Small intestine (tissue), 16 donors: ENCODE measurements around the gene ACAD8. TPM values are rescaled to one million over a fixed set of nuclear protein-coding genes. Genes with fewer than 3 reads are reported as not detected.
A peak's percentile ranks its signal among the peaks of the same experiment; 100 is the strongest.

ENCODE experiments used
- DNase-seq, 2 donors: peaks; one replicate each; pipeline versions ENCODE4 v3.0.0 to v3.0.0-alpha.2; 2013
- FAIRE-seq: peaks from 2 replicates; lab custom pipeline; 2012; peaks lifted over from hg19 to GRCh38; lab: Jason Lieb, UNC
- H3K27ac ChIP-seq, 3 donors: one replicate each; pipeline ENCODE4 v1.5.1; 2013; ENCODE audit warnings: low read length in 2 of 3, mild to moderate bottlenecking in 2 of 3, control low read depth in 1 of 3, inconsistent platforms in 1 of 3, low read depth in 1 of 3, moderate library complexity in 1 of 3
- H3K27me3 ChIP-seq, 3 donors: one replicate each; pipeline ENCODE4 v1.6.1; 2013; ENCODE audit warnings: low read length in 3 of 3, inconsistent platforms in 1 of 3; ENCODE audit not compliant: control insufficient read depth in 3 of 3, insufficient read depth in 3 of 3
- H3K36me3 ChIP-seq, 3 donors: one replicate each; pipeline ENCODE4 v1.6.1; 2013; ENCODE audit warnings: low read length in 3 of 3, inconsistent platforms in 1 of 3, low read depth in 1 of 3, mild to moderate bottlenecking in 1 of 3, moderate library complexity in 1 of 3; ENCODE audit not compliant: control insufficient read depth in 3 of 3, insufficient read depth in 2 of 3
- H3K4me1 ChIP-seq, 3 donors: one replicate each; pipeline ENCODE4 v1.6.1; 2013; ENCODE audit warnings: low read length in 2 of 3, inconsistent platforms in 1 of 3, low read depth in 1 of 3, mild to moderate bottlenecking in 1 of 3, moderate library complexity in 1 of 3; ENCODE audit not compliant: control insufficient read depth in 3 of 3, insufficient read depth in 2 of 3
- H3K4me3 ChIP-seq, 3 donors: one replicate each; pipeline ENCODE4 v1.5.1; 2013; ENCODE audit warnings: low read length in 3 of 3, control low read depth in 1 of 3, inconsistent platforms in 1 of 3, low read depth in 1 of 3, mild to moderate bottlenecking in 1 of 3, moderate library complexity in 1 of 3
- H3K9me3 ChIP-seq, 2 donors: one replicate each; pipeline ENCODE4 v1.6.1; 2013; ENCODE audit warnings: low read depth in 1 of 2, low read length in 1 of 2; ENCODE audit not compliant: control insufficient read depth in 2 of 2, insufficient read depth in 1 of 2
- WGBS, 3 donors: extraction: QIAGEN DNeasy Blood & Tissue Kit; methylation state at CpG; one replicate each; pipeline ENCODE4 v1.1.7; 2013; 5-methylcytosine and 5-hydroxymethylcytosine counted together
- long read RNA-seq, 10 donors: transcript quantifications; one replicate each; lab custom pipeline, GENCODE V29; 2026
- polyA plus RNA-seq, 4 donors: library from polyadenylated mRNA; stranded (reverse) in 3 of 4; unstranded in 1 of 4; fragments of 200-250 nt in 3 of 4; fragments of 120-200 nt in 1 of 4; gene quantifications; one replicate each; pipeline versions ENCODE4 v1.2.1 to v1.2.3, GENCODE V29; 2013
- donor health status: healthy with polysubstance abuse.
- donor health status: control.
- donor health status: control.
- donor health status: Bipolar disorder and iron deficiency.
- donor health status: healthy.

ACAD8 gene
- 10 to 100 TPM; 18.0 to 29.3 (median 23.9) TPM for polyA plus RNA-seq
- long read RNA-seq, donor 1, transcript ACAD8-201 (11 exons, 2,249 nt): major isoform, 5 of 14 reads
- long read RNA-seq, donor 1, partial matches to known transcripts: 9 of 14 reads
- long read RNA-seq, donor 1, other reads (novel, unspliced or antisense): 0 of 14 reads
- long read RNA-seq, donor 2: 0 reads
- long read RNA-seq, donor 3, partial matches to known transcripts: 0 of 3 reads
- long read RNA-seq, donor 3, other reads (novel, unspliced or antisense): 0 of 3 reads
- long read RNA-seq, donor 4: 0 reads
- long read RNA-seq, donor 5: 0 reads
- long read RNA-seq, donor 6, partial matches to known transcripts: 27 of 52 reads
- long read RNA-seq, donor 6, other reads (novel, unspliced or antisense): 23 of 52 reads
- long read RNA-seq, donor 7: 0 reads
- long read RNA-seq, donor 8, partial matches to known transcripts: 0 of 1 reads
- long read RNA-seq, donor 8, other reads (novel, unspliced or antisense): 0 of 1 reads
- long read RNA-seq, donor 9, partial matches to known transcripts: 0 of 1 reads
- long read RNA-seq, donor 9, other reads (novel, unspliced or antisense): 0 of 1 reads
- long read RNA-seq, donor 10, partial matches to known transcripts: 0 of 3 reads
- long read RNA-seq, donor 10, other reads (novel, unspliced or antisense): 0 of 3 reads

DNA sequence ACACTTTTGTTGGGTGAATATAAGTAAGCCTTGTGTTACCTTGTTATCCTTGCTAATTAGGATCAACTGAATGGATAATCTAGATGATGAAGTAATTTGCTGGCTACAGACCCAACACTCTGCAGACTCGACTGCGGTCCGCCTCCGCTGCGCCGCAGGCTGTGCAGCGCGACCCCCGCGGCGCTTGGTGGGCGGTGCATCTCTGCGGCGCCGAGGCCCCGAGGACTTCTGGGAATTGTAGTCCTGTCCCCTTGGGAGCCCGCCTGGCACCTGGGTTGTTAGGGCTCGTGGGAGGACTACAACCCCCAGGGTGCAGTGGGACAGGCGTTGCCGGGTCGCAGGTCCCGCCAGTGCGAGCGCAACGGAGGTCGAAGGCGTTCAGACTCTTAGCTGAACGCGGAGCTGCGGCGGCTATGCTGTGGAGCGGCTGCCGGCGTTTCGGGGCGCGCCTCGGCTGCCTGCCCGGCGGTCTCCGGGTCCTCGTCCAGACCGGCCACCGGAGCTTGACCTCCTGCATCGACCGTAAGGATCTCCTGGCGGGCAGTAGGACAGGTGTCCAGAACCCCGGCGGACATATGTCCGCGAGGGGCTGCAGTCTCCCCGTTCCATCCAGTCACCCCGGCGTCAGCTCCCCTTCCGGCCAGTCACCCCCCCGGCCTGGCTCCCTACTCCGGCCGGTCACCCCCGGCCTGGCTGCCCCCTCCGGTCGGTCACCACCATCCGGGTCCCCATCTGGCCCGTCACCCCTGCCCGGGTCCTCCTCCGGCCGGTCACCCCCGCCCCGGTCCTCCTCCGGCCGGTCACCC, at the start of gene ACAD8, which contains the start of gene THYN1:
Gene ACAD8, plus strand, starts transcription at position 381 of the 806 bp plus-strand sequence. Its CDS starts 33 bp downstream, at position 414.
Gene THYN1, minus strand, starts transcription at position 165 of the 806 bp plus-strand sequence. CDS start 470 bp downstream, outside the sequence.
- H3K9me3 ChIP-seq: no peaks in the 10 kb centered on the region
- peaks cover 2 to 17% (median 11%) of the 10 kb centered on the region in 3 donors for H3K36me3 ChIP-seq
- DNase-seq: peak; percentile 96 to 98
- WGBS, 3 donors: 0 to 1% (median 0%) methylated on average over 60 to 70 of the region's 70 CpGs
- H3K4me1 ChIP-seq: peaks cover 0 to 5% (median 5%) of the 10 kb centered on the region in 3 donors
- peak within 1 kb of the TSS; percentile 79 to 98 (median 98) for H3K4me3 ChIP-seq
- H3K27me3 ChIP-seq: no peaks in the 10 kb centered on the region
- H3K27ac ChIP-seq: peak within 1 kb of the TSS; percentile 17 to 81 (median 52)
- FAIRE-seq: no peak

DNA sequence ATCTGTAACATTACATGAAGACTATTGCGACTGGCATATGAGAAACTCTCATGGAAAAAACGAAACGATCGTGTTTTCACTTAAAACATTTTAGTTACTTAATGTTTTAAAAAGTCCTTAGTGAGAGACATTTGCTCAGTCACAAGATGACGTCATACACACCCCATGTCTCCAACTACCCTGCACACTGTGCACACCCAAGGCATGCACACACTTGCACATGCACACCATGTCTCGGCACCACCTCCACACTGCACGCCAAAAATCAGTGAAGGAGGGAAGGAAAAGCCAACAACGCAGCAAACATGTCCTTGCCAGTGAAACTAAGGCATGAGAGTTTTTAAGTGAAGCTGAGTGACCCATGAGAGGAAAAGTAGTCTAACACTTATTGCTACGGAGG, 47.6 kb upstream of the ACAD8 start:
- FAIRE-seq: no peak
- WGBS, 3 donors: 96% methylated on average over 9 of the region's 9 CpGs

DNA sequence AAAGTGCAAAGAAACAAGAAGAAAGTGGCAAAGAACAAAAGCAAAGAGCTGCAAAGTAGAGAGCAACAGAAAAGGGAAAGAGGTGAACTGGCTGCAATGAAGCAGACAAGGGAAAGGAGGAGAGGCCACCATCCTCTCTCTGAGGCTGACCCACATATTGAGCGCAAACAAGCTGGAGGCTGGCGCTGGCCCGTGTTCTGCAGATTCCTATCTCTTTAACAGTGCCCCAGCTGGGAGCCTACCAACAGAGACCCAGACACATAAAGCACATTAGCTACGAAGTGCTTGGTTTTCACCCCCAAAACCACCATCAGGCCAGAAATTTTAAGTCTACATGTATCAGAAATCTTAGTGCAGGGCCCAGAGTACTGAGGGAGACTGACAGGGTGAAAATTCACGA, 47.2 kb upstream of the ACAD8 start:
- FAIRE-seq (no peak), DNase-seq (no peak)
- H3K27me3 ChIP-seq: no peaks in the 10 kb centered on the region
- H3K9me3 ChIP-seq: no peaks in the 10 kb centered on the region
- 95 to 97% (median 95%) methylated on average over 5 of the region's 5 CpGs for WGBS, 3 donors
- no peaks in the 10 kb centered on the region for H3K4me1 ChIP-seq
- peaks cover 12 to 29% (median 13%) of the 10 kb centered on the region in 3 donors for H3K36me3 ChIP-seq
- no peak overlapping the region for H3K4me3 ChIP-seq
- H3K27ac ChIP-seq: no peak overlapping the region

More for the DNA sequence above, 47.6 kb upstream of the ACAD8 start:
- no peak for DNase-seq
- Histone ChIP-seq H3K36me3 (peaks cover 12 to 29% (median 13%) of the 10 kb centered on the region in 3 donors), H3K4me1 (no peaks in the 10 kb centered on the region), H3K4me3 (no peak overlapping the region), H3K9me3 (no peaks in the 10 kb centered on the region), H3K27me3 (no peaks in the 10 kb centered on the region), H3K27ac (no peak overlapping the region)

DNA sequence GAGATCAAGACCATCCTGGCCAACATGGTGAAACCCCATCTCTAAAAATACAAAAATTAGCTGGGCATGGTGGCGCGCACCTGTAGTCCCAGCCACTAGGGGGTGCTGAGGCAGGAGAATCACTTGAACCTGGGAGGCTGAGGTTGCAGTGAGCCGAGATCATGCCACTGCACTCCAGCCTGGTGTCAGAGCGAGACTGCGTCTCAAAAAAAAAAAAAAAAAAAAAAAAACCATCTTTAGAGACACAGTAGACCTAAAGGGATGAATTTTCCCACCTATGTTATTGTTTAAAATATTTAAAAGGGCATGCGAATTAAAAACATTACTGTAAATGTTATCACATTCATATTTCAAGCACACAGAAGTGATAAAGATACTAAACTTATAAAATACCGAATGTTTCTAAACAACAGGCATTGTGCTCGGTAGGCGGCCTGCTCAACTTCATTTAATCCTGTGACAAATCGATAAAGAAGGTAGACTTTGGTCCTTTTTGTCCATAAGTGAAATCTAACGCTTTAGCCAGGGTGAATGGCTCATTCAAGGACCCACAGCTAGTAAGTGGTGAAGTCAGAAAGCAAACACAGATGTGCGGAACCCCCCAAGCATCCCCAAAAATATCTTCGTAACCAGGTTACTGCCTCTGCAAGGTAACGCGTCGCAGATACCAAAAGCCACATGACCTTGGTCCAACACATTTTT, 45.7 kb upstream of the ACAD8 start:
- FAIRE-seq: no peak
- peak; percentile 23 to 27 for DNase-seq
- Histone ChIP-seq H3K27ac (no peak overlapping the region), H3K36me3 (peaks cover 9 to 26% (median 10%) of the 10 kb centered on the region in 3 donors), H3K9me3 (no peaks in the 10 kb centered on the region), H3K4me3 (no peak overlapping the region), H3K27me3 (no peaks in the 10 kb centered on the region), H3K4me1 (no peaks in the 10 kb centered on the region)
- WGBS, 3 donors: 73 to 81% (median 78%) methylated on average over 16 of the region's 16 CpGs

- no peaks in the 10 kb centered on the region for H3K4me1 ChIP-seq
- H3K9me3 ChIP-seq: no peaks in the 10 kb centered on the region
- no peaks in the 10 kb centered on the region for H3K27me3 ChIP-seq
- no peak overlapping the region for H3K27ac ChIP-seq
- no peak for FAIRE-seq
- DNase-seq: no peak
- no peak overlapping the region for H3K4me3 ChIP-seq
- peaks cover 0 to 21% (median 3%) of the 10 kb centered on the region in 3 donors for H3K36me3 ChIP-seq
- WGBS, 3 donors: 92 to 93% (median 92%) methylated on average over 7 of the region's 7 CpGs
Observed at GRCh38 chr11:134215836-134216235, 37.5 kb upstream of the ACAD8 start.

- DNase-seq: no peak
- Histone ChIP-seq H3K4me3 (no peak overlapping the region), H3K27ac (no peak overlapping the region), H3K27me3 (no peaks in the 10 kb centered on the region), H3K36me3 (peaks cover 0 to 21% (median 3%) of the 10 kb centered on the region in 3 donors), H3K4me1 (no peaks in the 10 kb centered on the region), H3K9me3 (no peaks in the 10 kb centered on the region)
- 96 to 99% (median 96%) methylated on average over 3 of the region's 3 CpGs for WGBS, 3 donors
- no peak for FAIRE-seq
Observed at GRCh38 chr11:134216816-134217215, 36.6 kb upstream of the ACAD8 start.

- DNase-seq (peak; percentile 4 to 16), FAIRE-seq (no peak)
- WGBS, 3 donors: 4 to 9% (median 5%) methylated on average over 5 of the region's 5 CpGs
- peaks cover 0 to 11% (median 1%) of the 10 kb centered on the region in 3 donors for H3K36me3 ChIP-seq
- H3K27ac ChIP-seq: no peak overlapping the region
- peak overlapping the region; percentile 61 to 79 (median 76) for H3K4me3 ChIP-seq
- H3K4me1 ChIP-seq: peaks cover 6 to 16% (median 12%) of the 10 kb centered on the region in 3 donors
- no peaks in the 10 kb centered on the region for H3K9me3 ChIP-seq
- no peaks in the 10 kb centered on the region for H3K27me3 ChIP-seq
Observed at GRCh38 chr11:134223121-134223520, 30.2 kb upstream of the ACAD8 start.
